Astrocyte of the cerebellum (primary cell): ENCODE results near the gene CYP2B6.
"Not testable (repeated sequence)": the region's sequence is repeated elsewhere in the genome, so short reads cannot be mapped to it uniquely, and the experiment has no call there.

Source experiments
- DNase-seq: peaks from one replicate; pipeline ENCODE4 v3.0.0-alpha.2; 2011; ENCODE audit warnings: low read depth
- H3K4me3 ChIP-seq: 2 replicates; pipeline ENCODE4 v1.5.1; 2011; ENCODE audit warnings: mild to moderate bottlenecking, low read depth, low read length, moderate library complexity
- CTCF ChIP-seq: IDR thresholded peaks from 2 replicates; pipeline ENCODE4 v1.5.1; 2012; ENCODE audit warnings: low read length, low read depth, moderate library complexity, mild to moderate bottlenecking; ENCODE audit errors: missing control alignments
- in situ Hi-C: cut with HindIII; loops from 2 replicates; pipeline ENCODE4 v1.10.0; 2017; ENCODE audit warnings: low sequenced_read_pairs

Gene CYP2B6

GRCh38 chr19:40989453-40989852 lies 1.6 kb upstream of the CYP2B6 start:
- H3K4me3 ChIP-seq, result no peak overlapping the region
- TF ChIP-seq CTCF, result no peak
- DNase-seq, result no peak
- in situ Hi-C loops, result no loop called here

- TF ChIP-seq CTCF, result no peak
- in situ Hi-C loops, result no loop called here
- DNase-seq, result no peak
- no peak overlapping the region for H3K4me3 ChIP-seq
Measured at GRCh38 chr19:40995355-40995754, 4.3 kb downstream of the CYP2B6 start.

GRCh38 chr19:40999018-40999417 lies 7.9 kb downstream of the CYP2B6 start:
- DNase-seq, in situ Hi-C loops, H3K4me3 ChIP-seq: not testable (repeated sequence)

- no peak overlapping the region for H3K4me3 ChIP-seq
- DNase-seq, result no peak
- in situ Hi-C loops, result no loop called here
- TF ChIP-seq CTCF, result no peak
Measured at GRCh38 chr19:41000310-41000737, 9.2 kb downstream of the CYP2B6 start.

GRCh38 chr19:41001243-41001971 lies 10.3 kb downstream of the CYP2B6 start:
- no peak for DNase-seq
- in situ Hi-C loops, result no loop called here

GRCh38 chr19:41003656-41004055 lies 12.6 kb downstream of the CYP2B6 start:
- H3K4me3 ChIP-seq, DNase-seq, in situ Hi-C loops: not testable (repeated sequence)

More at GRCh38 chr19:41001243-41001971, 10.3 kb downstream of the CYP2B6 start:
- no peak for TF ChIP-seq CTCF
- H3K4me3 ChIP-seq, result no peak overlapping the region

- no peak for DNase-seq
- in situ Hi-C loops, result no loop called here
- H3K4me3 ChIP-seq, result no peak overlapping the region
- no peak for TF ChIP-seq CTCF
Measured at GRCh38 chr19:41009700-41010235, 18.7 kb downstream of the CYP2B6 start.

- no peak for DNase-seq
- no peak for TF ChIP-seq CTCF
- no peak overlapping the region for H3K4me3 ChIP-seq
- in situ Hi-C loops, result no loop called here
Measured at GRCh38 chr19:41013359-41013758, 22.3 kb downstream of the CYP2B6 start.
